Measurements from ENCODE around the gene ANKRD11.
"Not testable (repeated sequence)": the region's sequence is repeated elsewhere in the genome, so short reads cannot be mapped to it uniquely, and the experiment has no call there.

ANKRD11 gene

GRCh38 chr16:89337965-89338364 lies 152.4 kb downstream of the ANKRD11 start:
- DNase-seq (ENCODE audit: extremely low spot score) = no peak
- no peak for TF ChIP-seq CTCF (IDR thresholded peaks at IDR 0.05; ENCODE audit: control extremely low read depth, extremely low read depth, low read depth, missing control alignments)
- CTCF ChIA-PET = no interaction called here
- POLR2A ChIA-PET = no interaction called here

- ChIA-PET POLR2A (no interaction called here), CTCF (interaction anchor here (0.8 to 1.4 kb wide), 9 partner anchors 11 to 228 kb away, joined by 3 to 5 read pairs (median 3); no protein-coding TSS in a partner anchor)
- no peak for TF ChIP-seq CTCF (IDR thresholded peaks at IDR 0.05; ENCODE audit: control extremely low read depth, extremely low read depth, low read depth, missing control alignments)
- DNase-seq (ENCODE audit: extremely low spot score) = no peak
These were observed 154.4 kb downstream of the ANKRD11 start for GRCh38 chr16:89335803-89336485.

GRCh38 chr16:89334988-89335802 lies 155.2 kb downstream of the ANKRD11 start:
- POLR2A ChIA-PET = no interaction called here
- TF ChIP-seq CTCF (IDR thresholded peaks at IDR 0.05; ENCODE audit: control extremely low read depth, extremely low read depth, low read depth, missing control alignments) = no peak
- CTCF ChIA-PET = interaction anchor here (0.8 to 1.4 kb wide), 10 partner anchors 12 to 229 kb away, joined by 3 to 5 read pairs (median 3); no protein-coding TSS in a partner anchor
- no peak for DNase-seq (ENCODE audit: extremely low spot score)

- ChIA-PET POLR2A (no interaction called here), CTCF (interaction anchor here (0.8 to 1.4 kb wide), 4 partner anchors 12 to 223 kb away, joined by 3 to 5 read pairs (median 4); no protein-coding TSS in a partner anchor)
- no peak for DNase-seq (ENCODE audit: extremely low spot score)
- TF ChIP-seq CTCF (IDR thresholded peaks at IDR 0.05; ENCODE audit: control extremely low read depth, extremely low read depth, low read depth, missing control alignments) = no peak
These were observed 155.9 kb downstream of the ANKRD11 start for GRCh38 chr16:89334461-89334860.

GRCh38 chr16:89334050-89334449 lies 156.3 kb downstream of the ANKRD11 start:
- POLR2A ChIA-PET = no interaction called here
- CTCF ChIA-PET = interaction anchor here (0.8 to 1.3 kb wide), 2 partner anchors 74 to 223 kb away, joined by 3 to 5 read pairs; no protein-coding TSS in a partner anchor
- TF ChIP-seq CTCF (IDR thresholded peaks at IDR 0.05; ENCODE audit: control extremely low read depth, extremely low read depth, low read depth, missing control alignments) = no peak
- DNase-seq (ENCODE audit: extremely low spot score) = no peak

GRCh38 chr16:89333401-89334001 lies 156.9 kb downstream of the ANKRD11 start:
- DNase-seq (ENCODE audit: extremely low spot score) = peak; percentile 81
- TF ChIP-seq CTCF (IDR thresholded peaks at IDR 0.05; ENCODE audit: control extremely low read depth, extremely low read depth, low read depth, missing control alignments) = peak; percentile 65
- POLR2A ChIA-PET = not testable (repeated sequence)
- CTCF ChIA-PET = interaction anchor here (0.7 to 1.4 kb wide), 4 partner anchors 41 to 224 kb away, joined by 3 to 5 read pairs (median 4); no protein-coding TSS in a partner anchor
